Jurkat, Clone E6-1 (cell line): ENCODE results near the gene EIF3K.
A peak's percentile ranks its signal among the peaks of the same experiment; 100 is the strongest.
"Not testable (repeated sequence)": the region's sequence is repeated elsewhere in the genome, so short reads cannot be mapped to it uniquely, and the experiment has no call there.

Experiments
- DNase-seq: peaks from one replicate; pipeline ENCODE4 v3.0.0-alpha.2; 2011; ENCODE audit warnings: low read depth, low spot score
- H3K4me3 ChIP-seq: 2 replicates; pipeline ENCODE4 v1.5.1; 2011; ENCODE audit warnings: mild to moderate bottlenecking, low read length, control low read depth, moderate library complexity

The EIF3K gene

DNA sequence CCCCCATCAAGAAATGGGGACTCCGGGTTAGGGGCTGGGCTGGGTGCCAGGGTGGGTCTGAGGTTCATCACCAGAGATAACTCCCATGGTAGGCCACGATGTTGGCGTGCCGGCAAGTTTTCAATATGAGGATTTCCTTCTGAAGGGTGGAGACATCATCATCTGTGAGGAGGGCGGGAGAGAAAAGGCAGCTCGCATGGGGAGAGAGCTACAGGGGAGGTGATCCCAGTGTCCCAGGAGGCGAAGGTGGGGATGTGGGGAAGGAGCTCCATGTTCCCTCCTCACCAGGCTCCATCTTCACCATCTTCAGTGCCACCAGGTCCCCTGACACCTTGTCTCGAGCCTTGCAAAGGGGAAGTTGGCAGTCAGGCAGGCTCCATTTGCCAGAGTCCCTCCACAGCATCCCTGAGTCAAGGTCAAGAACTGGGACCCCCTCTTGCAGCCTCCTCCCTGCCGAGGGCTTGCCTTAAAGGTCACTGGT lies 1.7 kb upstream of the EIF3K start:
- no peak for DNase-seq
- H3K4me3 ChIP-seq, result peak overlapping the region; percentile 99

DNA sequence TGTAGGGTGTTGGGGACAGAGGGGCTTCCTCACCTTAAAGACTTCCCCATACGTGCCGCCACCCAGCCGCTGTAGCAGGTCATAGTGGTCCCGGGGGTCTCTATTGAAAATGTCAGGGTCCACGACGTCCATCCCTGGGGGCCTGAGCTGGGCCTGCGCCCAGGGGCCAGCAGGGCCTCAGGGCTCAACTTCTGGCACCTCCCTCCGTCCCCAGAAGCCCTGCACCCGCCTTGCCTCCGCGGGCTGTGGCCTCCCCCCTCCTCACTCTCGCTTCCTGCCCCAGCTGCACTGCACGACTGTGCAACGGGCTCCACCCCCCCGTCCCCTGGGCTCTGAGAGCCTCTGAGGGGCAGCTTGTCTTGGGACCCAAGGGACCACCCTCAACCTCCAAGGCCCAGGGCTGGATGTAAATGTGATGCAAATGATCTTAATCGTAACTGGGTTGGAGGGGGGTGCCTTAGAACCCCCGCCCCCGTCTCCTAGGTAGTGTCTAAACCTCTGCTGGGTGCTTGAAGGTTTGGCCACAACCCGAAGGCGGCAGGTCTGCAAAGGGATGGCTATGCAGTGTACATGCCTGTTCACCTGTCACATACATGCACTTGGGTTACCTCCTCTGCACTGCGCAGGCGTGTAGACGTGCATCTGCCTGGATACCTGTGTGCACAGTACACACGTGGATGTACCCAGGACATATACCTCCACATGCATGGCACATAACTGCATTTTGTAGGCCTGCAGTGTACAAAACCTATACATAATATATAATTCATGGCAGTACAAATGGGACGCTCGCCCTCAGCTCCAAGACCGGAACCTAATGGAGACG lies 1.0 kb upstream of the EIF3K start, which contains the start of gene MAP4K1:
MAP4K1 (minus strand) TSS at position 190 of the 826 bp plus-strand sequence; CDS start at position 132, 58 bp downstream.
- DNase-seq, result peak; percentile 70
- peak within 1 kb of the TSS; percentile 99 for H3K4me3 ChIP-seq

DNA sequence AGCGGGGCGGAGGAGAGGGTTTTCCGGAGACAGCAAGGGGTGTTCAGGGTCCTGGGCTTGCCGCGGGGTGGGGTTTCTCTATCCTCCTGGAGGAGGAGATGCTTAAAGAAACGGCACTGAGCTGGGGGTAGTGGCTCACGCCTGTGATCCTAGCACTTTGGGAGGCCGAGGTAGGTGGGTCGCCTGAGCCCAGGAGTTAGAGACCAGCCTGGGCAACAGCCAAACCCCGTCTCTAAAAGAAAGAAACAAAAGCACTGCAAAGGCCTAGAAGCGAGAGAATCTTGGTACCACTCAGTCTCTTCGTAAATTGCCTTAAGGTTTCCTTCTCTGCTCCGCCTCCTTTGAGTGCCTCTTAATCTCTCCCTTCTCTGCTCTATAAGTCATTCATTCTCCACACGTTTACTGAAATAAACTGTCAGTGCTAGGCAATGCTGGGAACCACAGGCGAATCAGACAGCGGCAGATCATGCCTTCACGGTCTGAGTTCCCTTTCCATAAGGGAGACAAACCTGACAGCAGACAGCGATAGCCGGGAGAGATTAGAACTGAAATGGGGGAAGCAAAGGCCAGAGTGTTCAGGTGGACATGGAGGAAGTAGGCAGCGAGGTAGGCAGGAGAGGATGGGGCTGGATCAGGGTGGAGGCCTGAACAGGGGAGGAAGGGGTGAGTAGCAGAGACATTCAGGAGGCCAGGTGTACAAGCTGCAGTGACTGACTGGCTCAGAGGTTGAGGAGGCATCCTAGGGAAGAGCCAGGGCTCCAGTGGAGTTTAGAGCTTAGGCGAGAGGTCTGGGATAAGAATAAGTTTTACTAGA lies 580 bp downstream of the EIF3K start:
- H3K4me3 ChIP-seq, result peak overlapping the region; percentile 99
- DNase-seq, result no peak

DNA sequence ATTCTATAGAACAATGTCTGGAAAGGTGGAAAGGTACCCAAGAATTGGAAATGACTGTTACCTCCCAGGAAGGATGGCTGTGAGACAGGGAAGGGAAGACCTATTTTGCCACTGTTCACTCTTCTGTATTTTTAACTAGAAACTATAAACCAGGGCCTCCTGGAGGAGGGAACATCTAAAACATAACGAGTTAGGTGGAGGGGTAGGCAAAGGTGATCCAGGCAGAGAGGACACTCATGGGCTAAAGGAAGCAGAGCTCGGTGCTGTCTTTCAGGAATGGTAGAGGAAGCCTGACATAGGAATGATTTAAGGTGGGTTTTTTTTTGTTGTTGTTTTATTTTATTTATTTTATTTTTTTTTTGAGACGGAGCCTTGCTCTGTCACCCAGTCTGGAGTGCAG lies 5.8 kb downstream of the EIF3K start:
- H3K4me3 ChIP-seq, result no peak overlapping the region
- no peak for DNase-seq

DNA sequence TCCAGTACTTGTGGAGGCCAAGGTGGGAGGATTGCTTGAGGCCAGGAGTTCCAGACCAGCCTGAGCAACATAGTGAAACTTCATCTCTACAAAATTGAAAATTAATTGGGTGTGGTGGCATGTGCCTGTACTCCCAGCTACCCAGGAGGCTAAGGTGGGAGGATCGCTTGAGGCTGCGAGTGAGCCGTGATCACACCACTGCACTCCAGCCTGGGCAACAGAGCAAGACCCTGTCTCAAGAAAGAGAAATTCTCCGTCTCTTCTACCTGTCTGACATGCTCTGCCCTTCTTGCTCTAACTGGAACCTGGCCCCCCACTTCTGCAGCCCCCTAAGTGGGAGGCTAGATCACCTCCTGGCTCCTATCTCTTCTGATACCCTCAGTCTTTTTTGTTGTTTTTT lies 7.4 kb downstream of the EIF3K start:
- DNase-seq, result no peak
- no peak overlapping the region for H3K4me3 ChIP-seq

DNA sequence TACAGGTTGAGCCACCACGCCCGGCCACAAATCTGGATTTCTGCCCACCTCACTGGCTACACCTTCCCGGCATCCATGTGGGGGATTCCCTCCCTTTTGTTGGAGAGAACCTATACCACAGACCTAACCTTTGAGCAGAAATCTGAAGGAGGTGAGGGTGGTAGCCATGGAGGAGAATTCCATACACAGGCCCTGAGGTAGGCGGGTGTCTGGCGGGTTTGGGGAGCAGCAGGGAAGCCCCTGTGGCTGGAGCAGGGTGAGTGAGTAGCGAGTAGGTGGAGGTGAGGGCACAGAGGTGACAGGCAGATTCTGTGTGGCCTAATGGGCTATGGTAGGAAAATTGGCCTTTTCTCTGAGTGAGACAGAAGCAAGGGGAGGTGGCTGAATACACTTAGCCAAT lies 10.6 kb downstream of the EIF3K start:
- no peak overlapping the region for H3K4me3 ChIP-seq
- DNase-seq, result no peak

DNA sequence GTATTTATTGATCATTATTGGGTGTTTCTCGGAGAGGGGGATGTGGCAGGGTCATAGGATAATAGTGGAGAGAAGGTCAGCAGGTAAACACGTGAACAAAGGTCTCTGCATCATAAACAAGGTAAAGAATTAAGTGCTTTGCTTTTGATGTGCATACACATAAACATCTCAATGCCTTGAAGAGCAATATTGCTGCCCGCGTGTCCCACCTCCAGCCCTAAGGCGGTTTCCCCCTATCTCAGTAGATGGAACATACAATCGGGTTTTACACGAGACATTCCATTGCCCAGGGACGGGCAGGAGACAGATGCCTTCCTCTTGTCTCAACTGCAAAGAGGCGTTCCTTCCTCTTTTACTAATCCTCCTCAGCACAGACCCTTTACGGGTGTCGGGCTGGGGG lies 12.3 kb downstream of the EIF3K start:
- DNase-seq, H3K4me3 ChIP-seq: not testable (repeated sequence)

DNA sequence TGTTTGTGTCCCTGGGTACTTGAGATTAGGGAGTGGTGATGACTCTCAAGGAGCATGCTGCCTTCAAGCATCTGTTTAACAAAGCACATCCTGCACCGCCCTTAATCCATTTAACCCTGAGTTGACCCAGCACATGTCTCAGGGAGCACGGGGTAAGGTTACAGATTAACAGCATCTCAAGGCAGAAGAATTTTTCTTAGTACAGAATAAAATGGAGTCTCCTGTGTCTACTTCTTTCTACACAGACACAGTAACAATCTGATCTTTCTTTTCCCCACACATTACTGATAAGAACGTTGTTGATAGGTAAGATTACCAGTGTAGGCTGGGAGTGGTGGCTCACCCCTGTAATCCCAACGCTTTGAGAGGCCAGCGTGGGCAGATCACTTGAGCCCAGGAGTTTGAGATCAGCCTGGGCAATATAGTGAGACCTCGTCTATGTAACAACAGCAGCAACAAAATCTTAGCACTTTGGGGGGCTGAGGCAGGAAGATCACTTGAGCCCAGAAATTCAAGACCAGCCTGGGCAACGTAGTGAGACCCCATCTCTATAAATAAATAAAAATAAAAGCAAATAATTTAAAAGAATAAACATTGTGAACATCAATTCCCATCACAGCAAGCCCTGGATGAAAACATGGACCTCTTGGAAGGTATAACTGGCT lies 13.0 kb downstream of the EIF3K start:
- not testable (repeated sequence) for H3K4me3 ChIP-seq, DNase-seq

DNA sequence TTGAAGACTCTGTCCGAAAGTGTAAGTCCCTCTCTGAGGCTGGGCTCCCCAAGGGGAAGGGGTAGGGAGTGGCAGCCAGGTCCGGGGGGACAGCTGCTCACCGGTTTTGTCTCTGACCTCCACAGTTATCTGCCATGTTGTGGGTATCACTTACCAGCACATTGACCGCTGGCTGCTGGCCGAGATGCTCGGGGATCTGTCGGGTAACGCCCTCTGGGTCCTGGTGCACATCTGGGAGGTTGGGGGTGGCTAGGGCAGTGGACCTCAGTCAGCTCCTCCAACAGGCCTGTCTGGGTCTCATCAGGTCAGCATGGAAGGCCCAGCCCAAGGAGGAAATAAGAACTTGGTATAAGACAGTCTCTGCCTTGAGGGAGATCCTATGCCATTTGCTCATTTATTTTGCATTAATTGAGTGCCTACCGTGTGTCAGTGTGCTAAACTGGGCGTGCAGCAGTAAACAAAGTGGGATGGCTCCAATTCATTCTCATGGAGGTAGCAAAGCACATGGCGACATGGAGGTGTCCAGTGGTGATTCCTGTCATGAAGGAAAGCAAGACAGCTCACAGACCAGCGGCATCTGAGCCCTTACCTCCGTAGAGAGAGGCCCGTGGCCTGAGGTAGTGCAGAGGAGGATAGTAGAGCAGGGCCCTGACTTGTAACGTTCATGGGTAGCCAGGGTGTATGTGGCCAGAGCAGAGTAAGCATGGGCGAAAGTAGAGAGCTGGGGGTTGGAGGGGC lies 13.7 kb downstream of the EIF3K start:
- DNase-seq, result no peak
- no peak overlapping the region for H3K4me3 ChIP-seq

DNA sequence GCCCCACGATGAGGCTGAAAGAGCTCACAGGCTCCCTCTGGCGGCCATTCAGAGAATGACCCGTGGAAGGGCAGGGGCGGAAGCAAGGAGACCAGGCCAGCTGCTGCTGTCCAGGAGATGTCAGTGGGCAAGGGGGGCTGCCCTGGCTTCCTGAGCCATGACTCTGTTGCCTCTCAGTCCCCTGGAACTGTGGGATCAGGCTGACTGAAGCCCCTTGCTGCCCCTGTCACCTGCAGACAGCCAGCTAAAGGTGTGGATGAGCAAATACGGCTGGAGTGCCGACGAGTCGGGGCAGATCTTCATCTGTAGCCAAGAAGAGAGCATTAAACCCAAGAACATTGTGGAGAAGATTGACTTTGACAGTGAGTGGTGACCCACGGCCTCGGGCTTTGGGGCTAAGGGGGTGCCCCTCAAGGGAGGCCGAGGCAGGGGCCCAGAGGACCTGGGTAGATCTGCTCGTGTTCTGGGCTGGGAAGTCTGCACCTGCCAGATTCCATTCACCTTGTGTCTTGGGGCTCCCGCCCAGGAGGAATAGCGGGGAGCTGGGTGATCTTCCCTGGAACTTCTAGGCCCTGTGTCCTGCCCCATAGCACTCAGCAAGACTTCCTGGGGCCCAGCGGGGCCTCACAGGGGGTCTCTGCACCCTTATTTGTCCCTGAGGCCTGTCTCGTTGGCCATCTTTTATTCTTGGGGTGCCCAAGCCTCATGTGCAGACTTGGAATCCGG lies 15.9 kb downstream of the EIF3K start:
- no peak overlapping the region for H3K4me3 ChIP-seq
- DNase-seq, result peak; percentile 35

DNA sequence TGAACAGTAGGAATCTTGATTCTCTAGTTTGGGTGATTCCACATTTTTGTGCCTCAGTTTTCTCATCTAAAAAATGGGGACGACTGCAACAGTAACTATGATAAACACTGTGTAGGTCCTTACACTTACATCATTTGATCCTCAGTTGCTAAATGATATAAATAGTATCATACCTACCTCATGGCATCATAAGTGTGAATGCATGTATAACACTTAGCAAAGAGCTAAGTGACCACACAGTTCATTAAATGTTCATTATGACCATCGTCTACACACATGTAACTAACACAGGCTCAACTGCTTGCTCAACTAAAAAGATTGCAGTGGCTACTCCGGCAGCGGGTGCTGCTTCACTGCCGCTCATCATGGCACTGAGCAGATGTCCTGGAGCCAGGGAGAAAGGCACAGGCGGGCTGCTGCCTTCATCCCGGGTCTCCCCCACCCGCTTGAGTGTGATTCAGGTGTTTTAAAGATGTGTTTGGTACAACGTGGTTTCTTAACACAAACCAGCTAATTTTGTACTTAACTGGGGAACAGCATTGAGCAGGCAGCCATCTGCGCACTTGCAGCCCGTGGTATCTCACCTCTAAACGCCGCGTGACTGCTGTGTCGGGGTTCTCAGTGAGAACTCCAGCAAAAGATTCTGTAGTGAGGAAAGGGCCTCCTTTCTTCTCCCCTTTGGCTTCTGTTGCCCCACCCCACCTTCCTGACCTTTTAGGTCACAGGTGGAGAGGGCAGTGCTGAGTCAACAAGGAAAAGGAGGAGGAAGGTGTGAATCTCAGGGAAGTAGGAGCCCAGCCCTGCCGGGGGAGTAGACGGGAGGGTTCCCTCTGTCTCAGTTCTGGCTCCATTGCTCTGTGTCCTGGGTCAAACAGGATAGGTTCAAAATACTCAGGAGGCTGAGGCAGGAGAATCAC lies 16.8 kb downstream of the EIF3K start:
- DNase-seq, result no peak
- no peak overlapping the region for H3K4me3 ChIP-seq

DNA sequence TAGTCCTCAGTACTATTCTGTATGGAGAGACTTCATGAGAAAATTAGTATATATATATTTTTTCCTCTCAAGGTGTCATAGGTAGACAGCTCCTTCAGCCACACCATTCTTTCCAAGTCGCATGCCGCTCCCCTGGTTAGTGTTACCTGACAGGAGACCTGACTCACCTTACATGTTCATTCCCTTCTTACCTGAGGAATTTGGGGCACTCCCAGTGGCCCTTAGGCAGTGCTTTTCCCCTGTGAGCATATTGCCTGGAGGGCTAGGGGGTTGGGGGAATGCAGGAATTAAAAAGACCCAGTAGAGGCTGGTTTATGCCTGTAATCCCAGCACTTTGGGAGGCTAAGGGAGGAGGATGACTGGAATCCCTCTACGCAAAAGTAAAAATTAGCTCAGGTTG lies 19.5 kb downstream of the EIF3K start:
- no peak overlapping the region for H3K4me3 ChIP-seq
- DNase-seq, result no peak

DNA sequence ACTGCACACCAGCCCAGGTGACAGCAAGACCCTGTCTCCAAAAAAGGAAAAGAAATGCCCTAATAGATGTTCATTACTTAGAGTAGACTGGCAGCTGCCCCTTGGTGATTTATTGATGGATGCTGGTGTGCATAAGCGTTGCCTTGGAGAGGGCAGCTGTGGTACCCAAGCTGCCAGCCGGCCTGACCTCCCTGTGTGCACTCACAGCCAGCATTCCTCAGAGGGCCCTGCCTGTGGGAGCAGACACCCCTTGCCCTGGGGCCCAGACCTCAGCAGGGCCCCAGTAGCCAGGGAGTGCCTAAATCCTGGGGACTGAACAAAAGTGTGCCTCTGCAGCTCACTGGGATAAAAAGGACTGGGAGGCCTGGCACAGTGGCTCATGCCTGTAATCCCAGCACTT lies 20.7 kb downstream of the EIF3K start:
- no peak overlapping the region for H3K4me3 ChIP-seq
- DNase-seq, result no peak

DNA sequence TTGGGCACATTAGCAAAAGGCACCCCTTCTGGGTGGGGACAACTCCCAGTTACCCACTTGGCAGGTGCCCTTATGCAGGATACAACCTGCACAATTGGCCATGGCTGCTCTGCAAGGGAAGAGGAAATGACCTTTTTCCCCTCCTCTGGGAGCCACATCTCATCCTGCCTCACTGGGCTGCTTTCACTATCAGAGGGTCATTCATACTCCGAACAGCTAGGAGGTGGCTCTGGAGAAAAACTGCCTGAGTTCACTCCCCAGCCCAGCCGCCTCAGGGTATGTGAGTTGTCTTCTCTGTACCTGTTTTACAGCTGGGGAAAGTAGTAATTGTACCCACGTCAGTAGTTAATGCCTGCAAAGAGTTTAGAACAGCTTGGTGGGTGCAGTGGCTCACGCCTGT lies 21.4 kb downstream of the EIF3K start:
- no peak overlapping the region for H3K4me3 ChIP-seq
- DNase-seq, result no peak

DNA sequence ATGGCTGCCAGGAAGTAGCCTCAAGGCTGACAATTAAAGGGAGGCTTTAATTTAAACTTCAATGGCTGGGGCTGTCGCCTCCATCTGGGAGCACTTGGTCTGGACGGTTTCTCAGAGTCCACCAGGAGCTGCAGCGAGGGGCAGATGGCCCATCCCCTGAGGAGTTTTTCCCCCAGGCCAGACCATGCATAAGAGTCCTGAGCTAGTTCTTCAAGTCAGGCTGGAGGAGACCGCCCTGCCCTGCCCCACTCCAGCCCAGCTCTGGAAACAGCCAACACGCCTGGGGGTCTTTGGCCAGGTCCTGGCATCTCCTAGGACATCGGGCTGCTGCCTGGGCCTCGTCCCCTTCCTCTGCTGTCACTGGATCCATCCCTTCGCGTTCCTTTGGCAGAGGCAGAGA lies 23.2 kb downstream of the EIF3K start:
- H3K4me3 ChIP-seq, result no peak overlapping the region
- no peak for DNase-seq

DNA sequence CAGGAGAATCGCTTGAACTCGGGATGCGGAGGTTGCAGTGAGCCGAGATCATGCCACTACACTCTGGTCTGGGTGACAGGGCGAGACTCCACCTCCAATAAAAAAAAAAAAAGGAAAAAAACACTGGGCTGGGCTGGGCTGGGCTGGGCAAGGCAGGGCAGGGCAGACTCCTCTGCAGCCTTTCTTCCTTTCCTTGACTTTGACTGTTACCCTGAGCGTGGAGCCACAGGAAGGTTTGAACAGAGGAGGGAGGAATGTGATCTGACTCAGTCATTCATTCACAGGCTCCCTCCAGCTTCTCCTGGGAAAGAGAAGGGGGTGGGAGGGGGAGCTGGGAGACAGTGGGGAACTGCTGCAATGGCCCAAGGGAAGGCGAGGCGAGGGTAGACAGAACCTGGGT lies 25.7 kb downstream of the EIF3K start:
- DNase-seq, result no peak
- H3K4me3 ChIP-seq, result no peak overlapping the region

DNA sequence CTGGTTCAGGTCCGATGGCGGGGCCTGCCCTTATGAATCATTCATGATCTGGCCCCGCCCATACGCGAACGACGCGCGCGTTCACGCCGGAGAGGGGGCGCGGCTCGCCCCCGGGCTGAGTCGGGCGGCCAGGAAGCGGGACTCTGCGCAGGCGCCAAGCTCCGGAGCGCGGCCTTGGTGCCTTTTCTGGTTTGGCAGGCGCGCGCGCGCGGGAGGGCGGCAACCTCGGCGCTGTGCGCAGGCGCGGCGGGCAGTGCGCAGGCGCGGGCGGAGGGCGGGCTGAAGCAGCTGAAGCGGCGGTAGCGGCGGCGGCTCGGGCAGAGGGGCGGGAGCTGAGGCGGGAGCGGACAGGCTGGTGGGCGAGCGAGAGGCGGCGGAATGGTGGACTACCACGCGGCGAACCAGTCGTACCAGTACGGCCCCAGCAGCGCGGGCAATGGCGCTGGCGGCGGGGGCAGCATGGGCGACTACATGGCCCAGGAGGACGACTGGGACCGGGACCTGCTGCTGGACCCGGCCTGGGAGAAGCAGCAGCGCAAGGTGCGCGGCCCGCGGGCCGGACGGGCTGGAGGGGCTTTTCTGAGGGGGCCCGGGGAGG lies 28.5 kb downstream of the EIF3K start, which contains the start of gene ACTN4:
ACTN4 (plus strand) TSS at position 282 of the 598 bp plus-strand sequence; CDS start at position 379, 97 bp downstream.
- DNase-seq, result peak; percentile 92
- peak within 1 kb of the TSS; percentile 83 for H3K4me3 ChIP-seq
